Kidney tubule cell (primary cell): ENCODE data around the gene RAB27B.
"Not testable (repeated sequence)": the region's sequence is repeated elsewhere in the genome, so short reads cannot be mapped to it uniquely, and the experiment has no call there.

Source experiments
- DNase-seq: peaks from one replicate; pipeline ENCODE4 v3.0.0-alpha.2; 2018; ENCODE audit warnings: low spot score

RAB27B gene

GRCh38 chr18:54828281-54828881 lies at the start of gene RAB27B:
Gene RAB27B (plus strand): TSS chr18:54828477. CDS start chr18:54877586, 49,109 bp downstream.
- DNase-seq: peak; percentile 88

GRCh38 chr18:54780285-54780861 lies 47.9 kb upstream of the RAB27B start:
- no peak for DNase-seq

GRCh38 chr18:54780970-54781369 lies 47.3 kb upstream of the RAB27B start:
- no peak for DNase-seq

- no peak for DNase-seq
Observed at GRCh38 chr18:54783139-54783538, 45.1 kb upstream of the RAB27B start.

- no peak for DNase-seq
Observed at GRCh38 chr18:54786206-54786605, 42.1 kb upstream of the RAB27B start.

GRCh38 chr18:54787121-54787520 lies 41.2 kb upstream of the RAB27B start:
- DNase-seq: no peak

GRCh38 chr18:54787616-54788015 lies 40.7 kb upstream of the RAB27B start:
- DNase-seq: no peak

- DNase-seq: no peak
Observed at GRCh38 chr18:54790109-54790508, 38.2 kb upstream of the RAB27B start.

- DNase-seq: no peak
Observed at GRCh38 chr18:54791657-54792056, 36.6 kb upstream of the RAB27B start.

GRCh38 chr18:54792079-54792478 lies 36.2 kb upstream of the RAB27B start:
- no peak for DNase-seq

GRCh38 chr18:54794823-54795222 lies 33.5 kb upstream of the RAB27B start:
- no peak for DNase-seq

GRCh38 chr18:54798186-54798585 lies 30.1 kb upstream of the RAB27B start:
- DNase-seq: no peak

- no peak for DNase-seq
Observed at GRCh38 chr18:54801374-54801773, 26.9 kb upstream of the RAB27B start.

GRCh38 chr18:54802178-54802577 lies 26.1 kb upstream of the RAB27B start:
- DNase-seq: no peak

GRCh38 chr18:54802686-54803395 lies 25.4 kb upstream of the RAB27B start:
- DNase-seq: no peak

- peak; percentile 25 for DNase-seq
Observed at GRCh38 chr18:54805571-54806334, 22.5 kb upstream of the RAB27B start.

GRCh38 chr18:54806526-54806925 lies 21.8 kb upstream of the RAB27B start:
- DNase-seq: no peak

GRCh38 chr18:54807303-54807702 lies 21.0 kb upstream of the RAB27B start:
- no peak for DNase-seq

GRCh38 chr18:54810662-54811061 lies 17.6 kb upstream of the RAB27B start:
- not testable (repeated sequence) for DNase-seq

- no peak for DNase-seq
Observed at GRCh38 chr18:54812885-54813284, 15.4 kb upstream of the RAB27B start.

GRCh38 chr18:54813305-54813704 lies 15.0 kb upstream of the RAB27B start:
- no peak for DNase-seq

GRCh38 chr18:54813977-54814565 lies 14.2 kb upstream of the RAB27B start:
- DNase-seq: no peak
